Measurements from ENCODE around the gene EYA2. TPM values are rescaled to one million over a fixed set of nuclear protein-coding genes. Genes with fewer than 3 reads are reported as not detected.
"Not testable (repeated sequence)": the region's sequence is repeated elsewhere in the genome, so short reads cannot be mapped to it uniquely, and the experiment has no call there.

Gene EYA2
- polyA plus RNA-seq, 3 donors = 0.98 to 26.4 (median 7.9) TPM

GRCh38 chr20:46920114-46920513, 25.5 kb downstream of the EYA2 start:
- no peak overlapping the region for H3K27ac ChIP-seq (ENCODE audit: low read depth, low read length)
- 80 to 83% (median 83%) methylated on average over 6 of the region's 6 CpGs for WGBS, 3 donors

- H3K27ac ChIP-seq (ENCODE audit: low read depth, low read length) = not testable (repeated sequence)
- WGBS, 3 donors = 75 to 90% (median 89%) methylated on average over 9 of the region's 9 CpGs
These were observed 28.2 kb downstream of the EYA2 start for GRCh38 chr20:46922841-46923240.

GRCh38 chr20:46923550-46923949, 28.9 kb downstream of the EYA2 start:
- no peak overlapping the region for H3K27ac ChIP-seq (ENCODE audit: low read depth, low read length)
- 58 to 80% (median 78%) methylated on average over 4 of the region's 4 CpGs for WGBS, 3 donors

- H3K27ac ChIP-seq (ENCODE audit: low read depth, low read length) = no peak overlapping the region
- 35 to 57% (median 46%) methylated on average over 12 of the region's 12 CpGs for WGBS, 3 donors
These were observed 34.0 kb downstream of the EYA2 start for GRCh38 chr20:46928580-46929132.

GRCh38 chr20:46929902-46930301, 35.3 kb downstream of the EYA2 start:
- WGBS, 3 donors = 67 to 89% (median 75%) methylated on average over 1 of the region's 1 CpG
- H3K27ac ChIP-seq (ENCODE audit: low read depth, low read length) = no peak overlapping the region

- 40 to 52% (median 43%) methylated on average over 9 of the region's 9 CpGs for WGBS, 3 donors
- H3K27ac ChIP-seq (ENCODE audit: low read depth, low read length) = no peak overlapping the region
These were observed 36.1 kb downstream of the EYA2 start for GRCh38 chr20:46930640-46931339.

GRCh38 chr20:46931699-46932098, 37.1 kb downstream of the EYA2 start:
- WGBS, 3 donors = 54 to 61% (median 61%) methylated on average over 11 of the region's 11 CpGs
- H3K27ac ChIP-seq (ENCODE audit: low read depth, low read length) = no peak overlapping the region

GRCh38 chr20:46932439-46932838, 37.8 kb downstream of the EYA2 start:
- 89 to 91% (median 90%) methylated on average over 10 of the region's 10 CpGs for WGBS, 3 donors
- H3K27ac ChIP-seq (ENCODE audit: low read depth, low read length) = not testable (repeated sequence)

- 73 to 86% (median 76%) methylated on average over 5 of the region's 5 CpGs for WGBS, 3 donors
- no peak overlapping the region for H3K27ac ChIP-seq (ENCODE audit: low read depth, low read length)
These were observed 38.5 kb downstream of the EYA2 start for GRCh38 chr20:46933150-46933549.

GRCh38 chr20:46934746-46935287, 40.2 kb downstream of the EYA2 start:
- WGBS, 3 donors = 76 to 90% (median 78%) methylated on average over 4 of the region's 4 CpGs
- H3K27ac ChIP-seq (ENCODE audit: low read depth, low read length) = no peak overlapping the region

- WGBS, 3 donors = 87 to 92% (median 90%) methylated on average over 9 of the region's 9 CpGs
These were observed 40.9 kb downstream of the EYA2 start for GRCh38 chr20:46935394-46936017.

GRCh38 chr20:46936415-46937156, 41.9 kb downstream of the EYA2 start:
- 49 to 77% (median 66%) methylated on average over 18 of the region's 18 CpGs for WGBS, 3 donors
- no peak overlapping the region for H3K27ac ChIP-seq (ENCODE audit: low read depth, low read length)

More at GRCh38 chr20:46935394-46936017, 40.9 kb downstream of the EYA2 start:
- no peak overlapping the region for H3K27ac ChIP-seq (ENCODE audit: low read depth, low read length)

- 73 to 76% (median 73%) methylated on average over 4 of the region's 4 CpGs for WGBS, 3 donors
- H3K27ac ChIP-seq (ENCODE audit: low read depth, low read length) = no peak overlapping the region
These were observed 42.5 kb downstream of the EYA2 start for GRCh38 chr20:46937157-46937523.

- H3K27ac ChIP-seq (ENCODE audit: low read depth, low read length) = no peak overlapping the region
- 75 to 82% (median 78%) methylated on average over 7 of the region's 7 CpGs for WGBS, 3 donors
These were observed 43.0 kb downstream of the EYA2 start for GRCh38 chr20:46937533-46938226.

- H3K27ac ChIP-seq (ENCODE audit: low read depth, low read length) = no peak overlapping the region
- 54 to 74% (median 57%) methylated on average over 1 of the region's 1 CpG for WGBS, 3 donors
These were observed 43.8 kb downstream of the EYA2 start for GRCh38 chr20:46938434-46938833.

GRCh38 chr20:46939031-46939965, 44.7 kb downstream of the EYA2 start:
- H3K27ac ChIP-seq (ENCODE audit: low read depth, low read length) = no peak overlapping the region
- 44 to 87% (median 70%) methylated on average over 3 of the region's 3 CpGs for WGBS, 3 donors

- WGBS, 3 donors = 81 to 83% (median 82%) methylated on average over 10 of the region's 10 CpGs
These were observed 46.0 kb downstream of the EYA2 start for GRCh38 chr20:46940616-46941015.

More at GRCh38 chr20:46940616-46941015, 46.0 kb downstream of the EYA2 start:
- H3K27ac ChIP-seq (ENCODE audit: low read depth, low read length) = no peak overlapping the region
